A673 (cell line): ENCODE data around the gene SCG2.

Experiments used
- CTCF ChIP-seq: fragments of 300-800, 200-600 bp; sonication (generic); conservative IDR thresholded peaks from 2 replicates; pipeline ENCODE4 v1.5.1; 2017; ENCODE audit warnings: low read depth, mild to moderate bottlenecking, antibody characterized with exemption, low read length, moderate library complexity, mixed read lengths
- EZH2 ChIP-seq: fragments of 200-600 bp; sonication (generic); IDR thresholded peaks from 2 replicates; pipeline ENCODE4 v1.6.1; 2017; ENCODE audit warnings: borderline replicate concordance, low read depth, mild to moderate bottlenecking, mixed read lengths, antibody characterized with exemption, low read length; ENCODE audit not compliant: poor library complexity, severe bottlenecking

GRCh38 chr2:223598994-223599639 is 3.0 kb downstream of the SCG2 start:
- TF ChIP-seq CTCF (no peak), EZH2 (no peak)
